C4-2B (cell line): ENCODE measurements around the gene NFASC.

Experiments
- CTCF ChIP-seq: fragments of 450-650 bp; conservative IDR thresholded peaks from 2 replicates; pipeline ENCODE4 v1.5.1; 2017; ENCODE audit warnings: mild to moderate bottlenecking
- ZFX ChIP-seq: fragments of 450-650 bp; IDR thresholded peaks from 2 replicates; pipeline ENCODE4 v1.6.1; 2017

- TF ChIP-seq CTCF, result no peak
- TF ChIP-seq ZFX, result no peak
Measured at GRCh38 chr1:205056956-205057568, 186.4 kb downstream of the NFASC start.
